ENCODE data around the gene WNT8A. TPM values are rescaled to one million over a fixed set of nuclear protein-coding genes. Genes with fewer than 3 reads are reported as not detected.

Gene WNT8A
- total and polyA plus RNA-seq, 2 donors from 2014 or later = not detected

DNA sequence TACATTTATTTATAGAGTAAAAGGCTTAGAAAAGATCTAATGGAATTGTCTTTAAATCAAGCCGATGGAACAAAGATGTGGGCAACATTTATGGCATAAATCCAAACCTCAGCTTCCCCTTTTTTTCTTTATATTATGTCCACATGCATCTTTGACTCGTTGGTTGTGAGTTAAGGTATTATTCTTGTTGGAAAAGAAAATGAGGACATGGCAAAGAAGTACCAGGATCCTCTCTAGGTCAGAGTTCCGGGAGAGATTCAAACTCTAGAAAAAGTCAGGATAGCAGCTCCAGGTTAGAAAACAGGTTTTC lies 55.9 kb downstream of the WNT8A start:
- H3K27me3 ChIP-seq (ENCODE audit: control insufficient read depth, insufficient read depth, low read length) = no peaks in the 10 kb centered on the region
- DNase-seq = no peak
- TF ChIP-seq, protein P1, sequence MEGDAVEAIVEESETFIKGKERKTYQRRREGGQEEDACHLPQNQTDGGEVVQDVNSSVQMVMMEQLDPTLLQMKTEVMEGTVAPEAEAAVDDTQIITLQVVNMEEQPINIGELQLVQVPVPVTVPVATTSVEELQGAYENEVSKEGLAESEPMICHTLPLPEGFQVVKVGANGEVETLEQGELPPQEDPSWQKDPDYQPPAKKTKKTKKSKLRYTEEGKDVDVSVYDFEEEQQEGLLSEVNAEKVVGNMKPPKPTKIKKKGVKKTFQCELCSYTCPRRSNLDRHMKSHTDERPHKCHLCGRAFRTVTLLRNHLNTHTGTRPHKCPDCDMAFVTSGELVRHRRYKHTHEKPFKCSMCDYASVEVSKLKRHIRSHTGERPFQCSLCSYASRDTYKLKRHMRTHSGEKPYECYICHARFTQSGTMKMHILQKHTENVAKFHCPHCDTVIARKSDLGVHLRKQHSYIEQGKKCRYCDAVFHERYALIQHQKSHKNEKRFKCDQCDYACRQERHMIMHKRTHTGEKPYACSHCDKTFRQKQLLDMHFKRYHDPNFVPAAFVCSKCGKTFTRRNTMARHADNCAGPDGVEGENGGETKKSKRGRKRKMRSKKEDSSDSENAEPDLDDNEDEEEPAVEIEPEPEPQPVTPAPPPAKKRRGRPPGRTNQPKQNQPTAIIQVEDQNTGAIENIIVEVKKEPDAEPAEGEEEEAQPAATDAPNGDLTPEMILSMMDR (IDR thresholded peaks at IDR 0.05; ENCODE audit: borderline replicate concordance, extremely low read depth, insufficient read depth) = no peak
- FAIRE-seq = no peak
- no peak overlapping the region for H3K27ac ChIP-seq (ENCODE audit: low read depth in 2 of 2, low read length in 2 of 2)
- H3K9ac ChIP-seq (ENCODE audit: low read length in 3 of 3) = peak overlapping the region in 2 of 3 donors; percentile 35 to 54
- intact Hi-C loops (cut with DNase I) = no loop called here
- H3K36me3 ChIP-seq (ENCODE audit: control insufficient read depth in 2 of 3, insufficient read depth in 3 of 3, low read length in 3 of 3) = no peaks in the 10 kb centered on the region
- no peaks in the 10 kb centered on the region for H3K4me1 ChIP-seq (ENCODE audit: control insufficient read depth in 2 of 3, insufficient read depth in 2 of 3, low read depth in 1 of 3, low read length in 3 of 3)
- no peaks in the 10 kb centered on the region for H3K9me3 ChIP-seq (ENCODE audit: control insufficient read depth in 2 of 3, insufficient read depth in 1 of 3, low read length in 3 of 3)
- H3K4me3 ChIP-seq (ENCODE audit: low read length in 3 of 3) = peak overlapping the region; percentile 77 to 81 (median 77)

GRCh38 chr5:138140268-138140667 lies 56.4 kb downstream of the WNT8A start:
- FAIRE-seq (no peak), DNase-seq (no peak)
- Histone ChIP-seq H3K4me1 (ENCODE audit: control insufficient read depth in 2 of 3, insufficient read depth in 2 of 3, low read depth in 1 of 3, low read length in 3 of 3) (no peaks in the 10 kb centered on the region), H3K36me3 (ENCODE audit: control insufficient read depth in 2 of 3, insufficient read depth in 3 of 3, low read length in 3 of 3) (no peaks in the 10 kb centered on the region), H3K4me3 (ENCODE audit: low read length in 3 of 3) (no peak overlapping the region), H3K27me3 (ENCODE audit: control insufficient read depth, insufficient read depth, low read length) (no peaks in the 10 kb centered on the region), H3K9me3 (ENCODE audit: control insufficient read depth in 2 of 3, insufficient read depth in 1 of 3, low read length in 3 of 3) (no peaks in the 10 kb centered on the region), H3K9ac (ENCODE audit: low read length in 3 of 3) (no peak overlapping the region), H3K27ac (ENCODE audit: low read depth in 2 of 2, low read length in 2 of 2) (no peak overlapping the region)
- intact Hi-C loops (cut with DNase I) = no loop called here
- TF ChIP-seq, protein P1 (IDR thresholded peaks at IDR 0.05; ENCODE audit: borderline replicate concordance, extremely low read depth, insufficient read depth) = no peak

Other genes with a start within 250 kb of the WNT8A start
- 0.94 TPM for gene MYOT, start 216.2 kb upstream of the WNT8A start, total RNA-seq
- gene MYOT, start 216.2 kb upstream of the WNT8A start, polyA plus RNA-seq (ENCODE audit: insufficient read depth, low read depth, low replicate concordance) = 2.3 TPM
- gene PKD2L2, start 194.6 kb upstream of the WNT8A start, total RNA-seq = not detected
- not detected for gene PKD2L2, start 194.6 kb upstream of the WNT8A start, polyA plus RNA-seq (ENCODE audit: insufficient read depth, low read depth, low replicate concordance)
- gene FAM13B, start 51.0 kb upstream of the WNT8A start, total RNA-seq = 41.8 TPM
- 7.6 TPM for gene FAM13B, start 51.0 kb upstream of the WNT8A start, polyA plus RNA-seq (ENCODE audit: insufficient read depth, low read depth, low replicate concordance)
- gene NME5, start 55.4 kb downstream of the WNT8A start, total RNA-seq = 20.6 TPM
- 30.2 TPM for gene NME5, start 55.4 kb downstream of the WNT8A start, polyA plus RNA-seq (ENCODE audit: insufficient read depth, low read depth, low replicate concordance)
- gene BRD8, start 94.6 kb downstream of the WNT8A start, total RNA-seq = 54.5 TPM
- 32.1 TPM for gene BRD8, start 94.6 kb downstream of the WNT8A start, polyA plus RNA-seq (ENCODE audit: insufficient read depth, low read depth, low replicate concordance)
- gene KIF20A, start 95.1 kb downstream of the WNT8A start, total RNA-seq = 0.63 TPM
- 0.22 TPM for gene KIF20A, start 95.1 kb downstream of the WNT8A start, polyA plus RNA-seq (ENCODE audit: insufficient read depth, low read depth, low replicate concordance)
- gene CDC23, start 129.3 kb downstream of the WNT8A start, total RNA-seq = 28.3 TPM
- gene CDC23, start 129.3 kb downstream of the WNT8A start, polyA plus RNA-seq (ENCODE audit: insufficient read depth, low read depth, low replicate concordance) = 17.6 TPM
- gene GFRA3, start 190.6 kb downstream of the WNT8A start, total RNA-seq = 0.41 TPM
- gene GFRA3, start 190.6 kb downstream of the WNT8A start, polyA plus RNA-seq (ENCODE audit: insufficient read depth, low read depth, low replicate concordance) = 1.0 TPM
- gene CDC25C, start 247.8 kb downstream of the WNT8A start, total RNA-seq = 0.25 TPM
- not detected for gene CDC25C, start 247.8 kb downstream of the WNT8A start, polyA plus RNA-seq (ENCODE audit: insufficient read depth, low read depth, low replicate concordance)